Choroid plexus epithelial cell (primary cell): ENCODE data around the gene EXD3.

Source experiments
- DNase-seq: peaks from one replicate; pipeline ENCODE4 v3.0.0-alpha.2; 2010; ENCODE audit warnings: low read depth
- H3K4me3 ChIP-seq: 2 replicates; pipeline ENCODE4 v1.5.1; 2011; ENCODE audit warnings: low read depth, mild to moderate bottlenecking, control low read depth, low read length, moderate library complexity
- CTCF ChIP-seq: conservative IDR thresholded peaks from 2 replicates; pipeline ENCODE4 v1.5.1; 2011; ENCODE audit warnings: low read depth, mild to moderate bottlenecking, control low read depth, inconsistent platforms, low read length, moderate library complexity

The EXD3 gene

GRCh38 chr9:137404961-137405567 lies 17.9 kb downstream of the EXD3 start:
- no peak for DNase-seq
- no peak for TF ChIP-seq CTCF
- no peak overlapping the region for H3K4me3 ChIP-seq

- TF ChIP-seq CTCF, result no peak
- no peak overlapping the region for H3K4me3 ChIP-seq
- DNase-seq, result no peak
These were observed 19.7 kb downstream of the EXD3 start for GRCh38 chr9:137403269-137403668.

- no peak overlapping the region for H3K4me3 ChIP-seq
- DNase-seq, result no peak
- TF ChIP-seq CTCF, result no peak
These were observed 20.2 kb downstream of the EXD3 start for GRCh38 chr9:137402746-137403145.

- no peak for TF ChIP-seq CTCF
- no peak overlapping the region for H3K4me3 ChIP-seq
- DNase-seq, result no peak
These were observed 24.1 kb downstream of the EXD3 start for GRCh38 chr9:137398561-137399468.

GRCh38 chr9:137397675-137398423 lies 25.1 kb downstream of the EXD3 start:
- no peak for TF ChIP-seq CTCF
- no peak for DNase-seq
- H3K4me3 ChIP-seq, result no peak overlapping the region

GRCh38 chr9:137396634-137397367 lies 26.2 kb downstream of the EXD3 start:
- no peak for DNase-seq

More at GRCh38 chr9:137396634-137397367, 26.2 kb downstream of the EXD3 start:
- no peak overlapping the region for H3K4me3 ChIP-seq
- no peak for TF ChIP-seq CTCF
